NT2/D1 (cell line): ENCODE results near the gene RXFP3.

Experiments used
- SUZ12 ChIP-seq: IDR thresholded peaks from 2 replicates; pipeline ENCODE4 v1.6.1; 2011; ENCODE audit not compliant: insufficient read length, insufficient read depth; ENCODE audit errors: extremely low read depth
- YY1 ChIP-seq: IDR thresholded peaks from 2 replicates; pipeline ENCODE4 v1.6.1; 2011; ENCODE audit not compliant: insufficient read length, insufficient read depth
- ZNF274 ChIP-seq: IDR thresholded peaks from 2 replicates; pipeline ENCODE4 v1.6.1; 2011; ENCODE audit warnings: mild to moderate bottlenecking, low read depth, low read length

GRCh38 chr5:33969572-33970452 lies 33.6 kb downstream of the RXFP3 start:
- TF ChIP-seq ZNF274 (no peak), YY1 (no peak), SUZ12 (no peak)
